Esophagus muscularis mucosa (tissue), 3 donors: ENCODE measurements around the gene PTPN22.

Source experiments
- POLR2A ChIP-seq: fragments of 450-650 bp; IDR thresholded peaks from one replicate; pipeline ENCODE4 v1.6.1; 2017; ENCODE audit warnings: antibody characterized with exemption, moderate library complexity, mild to moderate bottlenecking, low read depth
- POLR2AphosphoS5 ChIP-seq, 2 donors: sonication (generic); formaldehyde crosslinking; IDR thresholded peaks; one replicate each; pipeline ENCODE4 v1.6.1; 2017; ENCODE audit warnings: antibody characterized with exemption in 2 of 2
- TF ChIP-seq, protein P1 (sequence below), 3 experiments: fragments of 200-600 bp in 2 of 3; fragments of 450-650 bp in 1 of 3; sonication (generic) in 2 of 3; IDR thresholded peaks; one replicate each; pipeline ENCODE4 v1.5.1; 2017 to 2019; ENCODE audit warnings: antibody characterized with exemption in 3 of 3, mild to moderate bottlenecking in 2 of 3, moderate library complexity in 1 of 3

DNA sequence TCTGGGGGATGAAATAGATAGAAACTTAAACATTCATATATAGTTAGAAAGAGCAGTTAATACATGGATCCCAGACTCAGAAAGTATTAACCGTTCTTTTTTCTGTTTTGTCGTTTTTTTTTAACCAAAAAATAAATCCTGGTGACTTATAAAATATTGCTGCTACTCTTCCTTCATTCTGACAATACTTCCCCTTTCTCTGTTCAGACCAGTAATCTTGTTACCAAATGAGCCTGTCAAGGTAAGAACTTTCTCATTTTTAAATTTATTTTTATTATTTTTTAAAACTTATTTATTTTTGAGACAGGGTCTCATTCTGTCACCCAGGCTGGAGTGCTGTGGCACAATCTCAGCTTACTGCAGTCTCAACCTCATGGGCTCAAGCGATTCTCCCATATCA lies 13.7 kb downstream of the PTPN22 start:
- TF ChIP-seq, protein P1, sequence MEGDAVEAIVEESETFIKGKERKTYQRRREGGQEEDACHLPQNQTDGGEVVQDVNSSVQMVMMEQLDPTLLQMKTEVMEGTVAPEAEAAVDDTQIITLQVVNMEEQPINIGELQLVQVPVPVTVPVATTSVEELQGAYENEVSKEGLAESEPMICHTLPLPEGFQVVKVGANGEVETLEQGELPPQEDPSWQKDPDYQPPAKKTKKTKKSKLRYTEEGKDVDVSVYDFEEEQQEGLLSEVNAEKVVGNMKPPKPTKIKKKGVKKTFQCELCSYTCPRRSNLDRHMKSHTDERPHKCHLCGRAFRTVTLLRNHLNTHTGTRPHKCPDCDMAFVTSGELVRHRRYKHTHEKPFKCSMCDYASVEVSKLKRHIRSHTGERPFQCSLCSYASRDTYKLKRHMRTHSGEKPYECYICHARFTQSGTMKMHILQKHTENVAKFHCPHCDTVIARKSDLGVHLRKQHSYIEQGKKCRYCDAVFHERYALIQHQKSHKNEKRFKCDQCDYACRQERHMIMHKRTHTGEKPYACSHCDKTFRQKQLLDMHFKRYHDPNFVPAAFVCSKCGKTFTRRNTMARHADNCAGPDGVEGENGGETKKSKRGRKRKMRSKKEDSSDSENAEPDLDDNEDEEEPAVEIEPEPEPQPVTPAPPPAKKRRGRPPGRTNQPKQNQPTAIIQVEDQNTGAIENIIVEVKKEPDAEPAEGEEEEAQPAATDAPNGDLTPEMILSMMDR (IDR thresholded peaks at IDR 0.05): no peak
- TF ChIP-seq POLR2A (no peak), POLR2AphosphoS5 (IDR thresholded peaks at IDR 0.05) (no peak)
